ENCODE data around the gene PXMP4. TPM values are rescaled to one million over a fixed set of nuclear protein-coding genes. Genes with fewer than 3 reads are reported as not detected.
A peak's percentile ranks its signal among the peaks of the same experiment; 100 is the strongest.

PXMP4 gene
- total and polyA plus RNA-seq, 12 donors: 4.6 to 14.8 (median 12.0) TPM

GRCh38 chr20:33709905-33710541, 10.1 kb downstream of the PXMP4 start:
- Histone ChIP-seq H3K36me3 (peaks cover 0 to 88% (median 30%) of the 10 kb centered on the region in 9 donors), H3K4me1 (no peaks in the 10 kb centered on the region), H3K9me3 (no peaks in the 10 kb centered on the region), H3K27me3 (no peaks in the 10 kb centered on the region), H3K27ac (no peak overlapping the region), H3K4me3 (no peak overlapping the region)
- ATAC-seq: peak in 1 of 8 donors; percentile 27
- DNase-seq: no peak
- TF ChIP-seq CTCF (IDR thresholded peaks at IDR 0.05): no peak
- intact Hi-C loops (cut with DNase I): no loop called here
- WGBS, 2 donors: 88 to 89% methylated on average over 16 of the region's 16 CpGs

- TF ChIP-seq CTCF (IDR thresholded peaks at IDR 0.05): no peak
- no peak for ATAC-seq
- Histone ChIP-seq H3K27me3 (no peaks in the 10 kb centered on the region), H3K36me3 (peaks cover 0 to 88% (median 30%) of the 10 kb centered on the region in 9 donors), H3K4me3 (no peak overlapping the region), H3K4me1 (no peaks in the 10 kb centered on the region), H3K9me3 (no peaks in the 10 kb centered on the region), H3K27ac (no peak overlapping the region)
- intact Hi-C loops (cut with DNase I): no loop called here
- 85 to 91% methylated on average over 2 of the region's 2 CpGs for WGBS, 2 donors
- DNase-seq: no peak
These were observed 10.7 kb downstream of the PXMP4 start for GRCh38 chr20:33709398-33709797.

GRCh38 chr20:33707668-33708067, 12.4 kb downstream of the PXMP4 start:
- H3K36me3 ChIP-seq: peaks cover 0 to 76% (median 18%) of the 10 kb centered on the region in 9 donors

GRCh38 chr20:33704197-33704924, 15.7 kb downstream of the PXMP4 start:
- DNase-seq (no peak), ATAC-seq (no peak)
- H3K27ac ChIP-seq: no peak overlapping the region
- peaks cover 0 to 12% (median 0%) of the 10 kb centered on the region in 9 donors for H3K4me1 ChIP-seq
- no peaks in the 10 kb centered on the region for H3K27me3 ChIP-seq
- 93 to 95% methylated on average over 11 of the region's 11 CpGs for WGBS, 2 donors
- no peak for TF ChIP-seq CTCF (IDR thresholded peaks at IDR 0.05)
- intact Hi-C loops (cut with DNase I): no loop called here
- no peak overlapping the region for H3K4me3 ChIP-seq
- H3K9me3 ChIP-seq: no peaks in the 10 kb centered on the region
- peaks cover 0 to 53% (median 6%) of the 10 kb centered on the region in 9 donors for H3K36me3 ChIP-seq

More at GRCh38 chr20:33707668-33708067, 12.4 kb downstream of the PXMP4 start:
- intact Hi-C loops (cut with DNase I): no loop called here
- WGBS, 2 donors: 92 to 93% methylated on average over 11 of the region's 11 CpGs
- DNase-seq (no peak), ATAC-seq (no peak)
- peaks cover 0 to 9% (median 0%) of the 10 kb centered on the region in 9 donors for H3K4me1 ChIP-seq
- H3K9me3 ChIP-seq: no peaks in the 10 kb centered on the region
- no peaks in the 10 kb centered on the region for H3K27me3 ChIP-seq
- H3K4me3 ChIP-seq: no peak overlapping the region
- H3K27ac ChIP-seq: no peak overlapping the region
- no peak for TF ChIP-seq CTCF (IDR thresholded peaks at IDR 0.05)
